Measurements from ENCODE around the gene BAHCC1. TPM values are rescaled to one million over a fixed set of nuclear protein-coding genes. Genes with fewer than 3 reads are reported as not detected.
A peak's percentile ranks its signal among the peaks of the same experiment; 100 is the strongest.

The BAHCC1 gene
- total RNA-seq, 2 experiments from 2014 or later, result 0.08 to 0.25 TPM

DNA sequence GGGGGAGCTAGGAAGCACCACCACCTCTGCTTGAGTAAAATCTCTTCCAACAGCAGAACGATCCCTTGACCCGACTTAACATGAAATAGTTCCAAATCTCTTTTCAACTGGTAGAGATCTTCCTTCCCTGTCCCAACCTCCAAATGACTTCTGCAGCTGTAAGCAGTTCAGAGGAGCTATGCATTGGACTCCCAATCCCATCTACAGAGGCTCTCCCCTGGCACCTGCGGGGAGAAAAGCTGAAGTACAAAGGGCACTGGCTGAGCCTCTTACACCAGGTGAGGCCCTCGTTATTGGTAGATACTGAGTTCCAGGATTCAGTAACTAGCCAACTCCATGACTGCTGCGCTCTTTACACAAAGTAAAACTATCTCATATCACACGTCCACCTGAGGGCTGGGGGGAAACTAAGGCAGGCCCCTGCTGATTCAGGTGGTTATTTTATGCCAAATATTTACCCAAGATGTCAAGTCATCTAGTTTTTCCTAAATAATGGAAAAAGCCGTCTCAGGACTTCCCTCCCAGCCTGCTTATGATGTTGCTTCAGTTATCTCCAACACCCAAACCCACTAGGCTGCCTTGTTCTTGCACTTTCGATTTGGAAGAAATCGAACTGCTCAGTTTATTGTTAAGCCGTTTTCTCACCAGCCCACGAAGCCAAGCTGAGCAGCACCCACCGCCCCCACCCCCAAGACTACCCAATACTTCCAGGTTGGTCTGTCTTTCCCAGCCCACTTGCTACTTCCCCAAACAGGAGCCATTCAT lies 114.1 kb downstream of the BAHCC1 start:
- Mint-ChIP-seq H3K36me3 (peaks cover 43% of the 10 kb centered on the region), H3K27ac (peak overlapping the region; percentile 93), H3K4me1 (peaks cover 21% of the 10 kb centered on the region), H3K4me3 (peak overlapping the region; percentile 96), H3K9me3 (peaks cover 1% of the 10 kb centered on the region), H3K27me3 (peaks cover 11% of the 10 kb centered on the region)
- no peak for DNase-seq

DNA sequence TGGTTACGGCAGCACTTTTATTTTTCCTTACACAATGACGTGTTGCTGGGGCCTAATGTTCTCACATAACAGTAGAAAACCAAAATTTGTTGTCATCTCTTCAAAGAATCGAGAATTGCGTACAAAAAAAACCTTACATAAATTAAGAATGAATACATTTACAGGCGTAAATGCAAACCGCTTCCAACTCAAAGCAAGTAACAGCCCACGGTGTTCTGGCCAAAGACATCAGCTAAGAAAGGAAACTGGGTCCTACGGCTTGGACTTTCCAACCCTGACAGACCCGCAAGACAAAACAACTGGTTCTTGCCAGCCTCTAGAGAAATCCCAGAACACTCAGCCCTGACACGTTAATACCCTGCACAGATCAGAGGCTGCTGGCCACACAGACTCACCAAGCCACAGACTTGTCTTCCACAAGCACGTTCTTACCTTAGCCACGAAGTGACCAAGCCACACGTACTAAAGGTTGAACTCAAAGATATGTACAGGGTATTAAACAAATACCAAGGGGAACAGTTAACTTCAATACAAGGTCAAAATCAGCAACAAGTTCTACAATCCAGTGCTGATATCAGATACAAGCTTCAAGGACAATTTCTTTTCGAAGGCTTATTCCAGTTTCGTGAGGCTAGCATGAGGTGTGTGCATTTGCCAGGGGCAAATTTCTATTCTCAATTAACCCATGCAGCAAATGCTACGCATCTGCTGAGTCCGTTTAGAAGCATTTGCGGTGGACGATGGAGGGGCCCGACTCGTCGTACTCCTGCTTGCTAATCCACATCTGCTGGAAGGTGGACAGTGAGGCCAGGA lies 114.9 kb downstream of the BAHCC1 start:
- Mint-ChIP-seq H3K9me3 (peaks cover 1% of the 10 kb centered on the region), H3K4me1 (peaks cover 21% of the 10 kb centered on the region)

DNA sequence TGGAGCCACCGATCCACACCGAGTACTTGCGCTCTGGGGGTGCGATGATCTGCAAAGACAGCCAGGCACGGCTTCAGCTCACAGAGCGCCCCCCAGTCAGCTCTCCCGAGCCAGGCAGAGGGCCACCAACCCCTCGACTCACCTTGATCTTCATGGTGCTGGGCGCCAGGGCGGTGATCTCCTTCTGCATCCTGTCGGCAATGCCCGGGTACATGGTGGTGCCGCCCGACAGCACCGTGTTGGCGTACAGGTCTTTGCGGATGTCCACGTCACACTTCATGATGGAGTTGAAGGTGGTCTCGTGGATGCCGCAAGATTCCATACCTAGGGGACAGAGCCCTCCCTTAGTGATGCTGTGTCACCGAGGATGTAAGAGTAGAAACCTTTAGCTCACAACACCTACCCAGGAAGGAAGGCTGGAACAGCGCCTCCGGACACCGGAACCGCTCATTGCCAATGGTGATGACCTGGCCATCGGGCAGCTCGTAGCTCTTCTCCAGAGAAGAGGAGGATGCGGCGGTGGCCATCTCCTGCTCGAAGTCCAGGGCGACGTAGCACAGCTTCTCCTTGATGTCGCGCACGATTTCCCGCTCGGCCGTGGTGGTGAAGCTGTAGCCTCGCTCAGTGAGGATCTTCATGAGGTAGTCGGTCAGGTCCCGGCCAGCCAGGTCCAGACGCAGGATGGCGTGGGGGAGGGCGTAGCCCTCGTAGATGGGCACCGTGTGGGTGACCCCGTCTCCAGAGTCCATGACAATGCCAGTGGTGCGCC lies 115.7 kb downstream of the BAHCC1 start:
- Mint-ChIP-seq H3K36me3 (peaks cover 43% of the 10 kb centered on the region), H3K9me3 (peaks cover 1% of the 10 kb centered on the region), H3K4me1 (peaks cover 22% of the 10 kb centered on the region), H3K4me3 (peak overlapping the region; percentile 96), H3K27me3 (peaks cover 11% of the 10 kb centered on the region), H3K27ac (peak overlapping the region; percentile 93)
- DNase-seq, result no peak

More for the DNA sequence above, 114.9 kb downstream of the BAHCC1 start:
- H3K27ac Mint-ChIP-seq, result peak overlapping the region; percentile 93
- no peak for DNase-seq
- peaks cover 43% of the 10 kb centered on the region for H3K36me3 Mint-ChIP-seq
- H3K27me3 Mint-ChIP-seq, result peaks cover 11% of the 10 kb centered on the region
- peak overlapping the region; percentile 96 for H3K4me3 Mint-ChIP-seq

DNA sequence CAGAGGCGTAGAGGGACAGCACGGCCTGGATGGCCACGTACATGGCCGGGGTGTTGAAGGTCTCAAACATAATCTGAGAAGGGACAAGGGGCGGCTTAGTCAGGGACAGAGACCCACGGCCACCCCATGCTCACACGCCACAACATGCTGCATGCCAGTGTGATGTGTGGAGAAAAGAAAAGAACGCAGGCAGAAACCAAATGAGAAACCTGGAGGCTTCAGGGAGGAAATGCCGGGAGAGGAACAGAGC lies 116.2 kb downstream of the BAHCC1 start:
- peaks cover 1% of the 10 kb centered on the region for H3K9me3 Mint-ChIP-seq
- no peak for DNase-seq
- peak overlapping the region; percentile 93 for H3K27ac Mint-ChIP-seq
- H3K4me3 Mint-ChIP-seq, result peak overlapping the region; percentile 96
- peaks cover 43% of the 10 kb centered on the region for H3K36me3 Mint-ChIP-seq
- H3K27me3 Mint-ChIP-seq, result peaks cover 11% of the 10 kb centered on the region
- peaks cover 27% of the 10 kb centered on the region for H3K4me1 Mint-ChIP-seq

DNA sequence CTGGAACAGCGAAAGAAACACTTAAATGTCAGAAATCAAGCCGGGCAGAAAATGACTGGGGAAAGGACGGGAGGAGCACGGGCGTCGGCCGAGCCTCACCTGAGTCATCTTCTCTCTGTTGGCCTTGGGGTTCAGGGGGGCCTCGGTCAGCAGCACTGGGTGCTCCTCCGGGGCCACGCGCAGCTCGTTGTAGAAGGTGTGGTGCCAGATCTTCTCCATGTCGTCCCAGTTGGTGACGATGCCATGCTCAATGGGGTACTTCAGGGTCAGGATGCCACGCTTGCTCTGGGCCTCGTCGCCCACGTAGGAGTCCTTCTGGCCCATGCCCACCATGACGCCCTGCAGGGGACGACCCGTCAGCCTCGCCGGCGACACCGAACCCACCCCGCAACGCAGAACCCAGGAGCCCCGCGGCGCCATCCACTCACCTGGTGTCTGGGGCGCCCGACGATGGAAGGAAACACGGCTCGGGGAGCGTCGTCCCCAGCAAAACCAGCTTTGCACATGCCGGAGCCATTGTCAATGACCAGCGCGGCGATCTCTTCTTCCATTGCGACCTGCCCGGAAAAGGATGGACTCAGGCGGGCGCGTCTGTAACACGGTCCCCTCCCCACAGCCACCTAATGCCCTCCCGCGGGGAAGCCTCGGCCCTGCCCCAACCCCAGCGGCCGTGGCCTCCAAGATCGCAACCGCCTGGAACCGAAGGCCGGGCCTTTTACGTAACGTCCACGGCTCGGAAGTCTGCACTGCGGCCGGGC lies 116.7 kb downstream of the BAHCC1 start:
- Mint-ChIP-seq H3K27ac (peak overlapping the region; percentile 93), H3K4me3 (peak overlapping the region; percentile 96), H3K36me3 (peaks cover 43% of the 10 kb centered on the region), H3K27me3 (peaks cover 11% of the 10 kb centered on the region), H3K4me1 (peaks cover 30% of the 10 kb centered on the region), H3K9me3 (peaks cover 1% of the 10 kb centered on the region)
- DNase-seq, result no peak

DNA sequence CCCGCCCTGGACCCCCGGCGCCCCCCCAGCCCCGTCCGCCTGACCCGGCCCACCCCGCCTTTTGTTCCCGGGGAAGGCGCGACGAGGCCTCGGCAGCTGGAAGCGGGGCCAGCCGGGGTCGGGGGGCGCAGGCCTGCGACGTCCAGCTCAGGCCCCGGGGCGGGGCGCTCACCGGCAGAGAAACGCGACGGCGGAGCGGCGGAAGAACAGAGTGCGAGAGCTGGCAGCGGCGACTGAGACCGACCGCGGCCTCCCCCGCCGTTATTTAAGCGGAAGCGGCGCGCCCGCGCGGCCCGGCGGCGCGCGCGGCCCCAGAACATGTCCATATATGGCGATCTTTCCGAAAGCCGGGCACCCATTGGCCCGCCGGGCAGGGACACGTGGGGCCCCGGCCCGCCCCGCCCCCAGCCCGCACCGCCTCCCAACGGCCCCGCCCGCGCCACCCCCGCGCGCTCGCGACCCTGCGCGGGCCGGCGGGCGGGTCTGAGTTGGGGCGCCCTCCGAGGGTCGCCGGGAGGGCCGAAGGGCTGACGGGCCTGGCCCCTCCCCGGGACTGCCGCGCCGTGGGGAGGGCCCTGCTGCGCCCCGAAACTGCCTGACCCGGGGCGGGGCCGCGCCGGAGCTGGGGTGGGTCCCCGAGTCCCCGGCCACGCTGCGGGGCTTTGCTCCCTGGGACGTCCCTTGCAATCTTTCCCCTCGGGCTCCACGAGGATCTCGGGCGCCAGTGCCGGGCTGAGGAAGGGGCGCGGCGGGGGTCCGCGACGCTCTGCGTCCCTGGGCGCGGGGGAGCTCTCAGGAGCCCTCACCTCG lies 117.5 kb downstream of the BAHCC1 start, which contains the start of gene ACTG1:
Gene ACTG1, minus strand, starts transcription at position 238 of the 810 bp plus-strand sequence. CDS start 445 bp downstream, outside the sequence.
- Mint-ChIP-seq H3K4me1 (peaks cover 28% of the 10 kb centered on the region), H3K9me3 (peaks cover 1% of the 10 kb centered on the region), H3K36me3 (peaks cover 43% of the 10 kb centered on the region), H3K27me3 (peaks cover 11% of the 10 kb centered on the region), H3K27ac (peak within 1 kb of the TSS; percentile 93), H3K4me3 (peak within 1 kb of the TSS; percentile 96)
- peak; percentile 91 for DNase-seq

DNA sequence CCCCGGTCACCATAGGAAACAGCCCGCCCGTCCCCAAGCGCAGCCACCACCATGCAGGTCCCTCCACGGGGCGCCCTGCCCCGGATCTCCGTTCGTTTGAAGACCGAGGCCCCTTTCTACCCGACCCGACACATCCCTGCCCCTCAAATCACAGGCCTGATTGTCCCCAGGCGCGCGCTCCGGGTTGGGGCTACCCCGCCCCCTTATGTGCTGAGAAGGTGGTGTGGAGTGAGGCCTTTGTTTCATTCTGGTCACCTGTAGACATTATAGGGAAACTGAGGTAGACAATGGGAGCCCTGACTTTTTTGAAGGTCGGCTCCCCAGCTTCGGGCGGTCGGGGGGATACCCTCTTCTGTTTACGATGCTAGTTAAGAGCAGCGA lies 118.1 kb downstream of the BAHCC1 start:
- Mint-ChIP-seq H3K4me3 (peak overlapping the region; percentile 87), H3K9me3 (peaks cover 1% of the 10 kb centered on the region), H3K36me3 (peaks cover 39% of the 10 kb centered on the region), H3K27ac (peak overlapping the region; percentile 91), H3K4me1 (peaks cover 32% of the 10 kb centered on the region), H3K27me3 (peaks cover 11% of the 10 kb centered on the region)
- peak; percentile 83 for DNase-seq

DNA sequence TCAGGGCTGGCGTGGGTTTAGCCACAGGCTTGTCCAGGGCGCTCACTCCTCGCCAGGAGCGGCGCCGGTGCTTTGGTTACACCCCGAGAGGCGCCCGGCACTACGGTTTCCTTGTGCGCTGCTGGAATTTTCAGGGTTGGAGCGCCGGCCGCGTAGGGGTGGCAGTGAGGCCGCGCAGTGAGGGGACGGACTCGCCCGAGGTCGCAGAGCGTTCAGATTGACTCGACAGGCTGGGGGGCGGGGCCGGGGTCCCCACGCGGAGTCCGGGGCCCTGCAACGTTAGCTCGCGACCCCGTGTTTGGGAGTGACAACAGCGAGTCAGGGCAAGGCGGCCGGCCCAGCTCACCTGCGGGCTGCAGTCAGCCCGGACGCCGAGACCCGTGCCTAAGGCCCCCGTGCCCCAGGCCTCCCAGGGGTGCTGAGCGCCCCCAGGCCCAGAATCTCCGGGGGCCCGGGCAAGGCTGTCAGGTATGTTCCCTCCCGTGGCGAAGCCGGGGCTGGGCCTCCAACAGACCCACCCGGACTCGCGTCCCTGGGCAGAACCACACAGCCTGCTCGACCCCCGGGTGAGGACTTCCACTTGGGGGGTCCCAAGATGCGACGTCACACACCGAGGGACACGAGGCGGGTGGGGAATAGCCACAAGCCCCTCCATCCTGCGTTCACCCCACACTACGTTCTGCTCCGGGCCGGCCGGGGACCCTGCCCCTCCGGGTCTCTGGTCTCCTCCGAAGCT lies 118.7 kb downstream of the BAHCC1 start:
- peaks cover 1% of the 10 kb centered on the region for H3K9me3 Mint-ChIP-seq
- peaks cover 34% of the 10 kb centered on the region for H3K36me3 Mint-ChIP-seq
- H3K27ac Mint-ChIP-seq, result peak overlapping the region; percentile 91
- peaks cover 28% of the 10 kb centered on the region for H3K4me1 Mint-ChIP-seq
- peak overlapping the region; percentile 87 for H3K4me3 Mint-ChIP-seq
- peaks cover 11% of the 10 kb centered on the region for H3K27me3 Mint-ChIP-seq
- DNase-seq, result peak; percentile 67

DNA sequence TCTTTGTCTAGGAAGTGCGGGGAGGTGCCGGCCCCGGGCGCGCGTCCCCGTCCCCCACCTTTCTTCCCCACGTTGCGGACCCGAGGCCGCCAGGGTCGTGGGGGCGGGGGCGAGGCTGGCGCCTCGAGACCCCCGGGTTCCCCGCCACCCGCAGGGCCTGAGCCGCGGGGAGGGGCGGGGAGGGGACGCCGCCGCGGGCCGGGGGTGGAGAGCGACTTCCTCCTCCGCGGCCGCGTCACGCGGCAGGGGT lies 119.2 kb downstream of the BAHCC1 start:
- DNase-seq, result no peak
- H3K9me3 Mint-ChIP-seq, result no peaks in the 10 kb centered on the region
- H3K4me3 Mint-ChIP-seq, result peak overlapping the region; percentile 87
- H3K27ac Mint-ChIP-seq, result peak overlapping the region; percentile 91
- peaks cover 7% of the 10 kb centered on the region for H3K27me3 Mint-ChIP-seq
- peaks cover 23% of the 10 kb centered on the region for H3K4me1 Mint-ChIP-seq
- peaks cover 29% of the 10 kb centered on the region for H3K36me3 Mint-ChIP-seq

DNA sequence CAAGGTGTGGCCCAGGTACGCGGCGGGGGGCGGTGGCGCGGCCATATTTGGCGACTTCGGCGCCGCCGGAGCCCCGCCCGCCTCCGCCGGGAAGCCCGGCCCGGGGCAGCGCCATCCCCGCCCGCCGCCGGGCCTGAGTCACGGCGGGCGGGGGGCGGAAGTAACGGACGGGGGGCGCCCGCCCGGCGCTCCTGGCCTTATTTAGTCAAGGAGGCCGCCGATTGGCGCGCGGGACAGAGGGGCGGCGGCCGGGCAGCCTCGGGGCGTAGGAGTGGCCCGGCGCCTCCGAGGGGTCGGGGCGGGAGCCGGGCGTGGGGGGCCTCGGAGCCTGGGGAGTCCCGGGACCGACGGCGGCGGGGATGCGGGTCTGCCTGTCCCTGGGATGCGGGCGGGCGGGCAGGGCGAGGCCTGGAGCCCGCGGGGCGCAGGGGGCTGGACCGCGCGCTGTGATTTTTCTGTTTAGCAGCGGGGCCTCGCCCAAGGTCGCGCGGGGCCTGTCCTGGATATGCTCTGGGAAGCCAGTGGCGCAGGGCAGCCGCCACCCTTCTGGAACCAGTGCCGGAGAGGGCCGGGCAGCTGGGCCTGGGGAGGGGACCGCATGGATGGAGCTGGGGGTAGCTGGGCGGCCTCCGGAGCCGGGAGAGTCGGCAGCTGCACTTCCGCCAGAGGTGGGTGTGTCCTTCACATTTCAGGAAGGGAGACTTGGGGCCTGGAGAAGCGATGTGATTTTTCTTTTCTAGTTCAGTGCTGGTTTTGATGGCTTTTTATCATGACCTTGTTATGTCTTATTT lies 119.7 kb downstream of the BAHCC1 start:
- peak; percentile 82 for DNase-seq
- Mint-ChIP-seq H3K27ac (peak overlapping the region; percentile 90), H3K4me1 (peaks cover 18% of the 10 kb centered on the region), H3K36me3 (peaks cover 24% of the 10 kb centered on the region), H3K9me3 (no peaks in the 10 kb centered on the region), H3K27me3 (peaks cover 7% of the 10 kb centered on the region), H3K4me3 (peak overlapping the region; percentile 90)

DNA sequence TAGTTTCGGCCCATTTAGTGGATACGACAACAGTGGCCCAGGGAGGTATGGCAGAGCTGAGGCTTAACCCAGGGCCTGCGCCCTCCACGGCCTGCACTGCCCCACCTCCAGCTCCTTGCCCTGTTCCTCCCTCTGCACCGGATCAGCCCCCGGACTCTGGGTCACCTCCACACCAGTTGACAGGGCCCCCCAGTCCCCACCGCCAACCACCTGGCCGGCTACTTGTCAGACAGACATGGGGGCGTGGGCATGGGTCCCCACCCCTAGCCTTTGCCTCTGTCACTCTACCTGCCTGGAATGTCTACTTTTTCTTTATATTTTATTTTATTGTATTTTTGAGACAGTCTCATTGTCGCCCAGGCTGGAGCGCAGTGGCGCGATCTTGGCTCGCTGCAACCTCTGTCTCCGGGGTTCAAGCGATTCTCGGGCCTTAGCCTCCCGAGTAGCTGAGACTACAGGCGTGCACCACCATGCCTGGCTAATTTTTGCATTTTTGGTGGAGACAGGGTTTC lies 120.3 kb downstream of the BAHCC1 start:
- Mint-ChIP-seq H3K27me3 (peaks cover 7% of the 10 kb centered on the region), H3K9me3 (no peaks in the 10 kb centered on the region), H3K27ac (peak overlapping the region; percentile 90), H3K4me1 (peaks cover 14% of the 10 kb centered on the region), H3K36me3 (peaks cover 17% of the 10 kb centered on the region), H3K4me3 (peak overlapping the region; percentile 90)
- DNase-seq, result no peak

All from activated naive CD8-positive, alpha-beta T cell treated with anti-CD3 and anti-CD28 coated beads for 36 hours (primary cell).